Measurements from ENCODE around the gene OGFOD3.

DNA sequence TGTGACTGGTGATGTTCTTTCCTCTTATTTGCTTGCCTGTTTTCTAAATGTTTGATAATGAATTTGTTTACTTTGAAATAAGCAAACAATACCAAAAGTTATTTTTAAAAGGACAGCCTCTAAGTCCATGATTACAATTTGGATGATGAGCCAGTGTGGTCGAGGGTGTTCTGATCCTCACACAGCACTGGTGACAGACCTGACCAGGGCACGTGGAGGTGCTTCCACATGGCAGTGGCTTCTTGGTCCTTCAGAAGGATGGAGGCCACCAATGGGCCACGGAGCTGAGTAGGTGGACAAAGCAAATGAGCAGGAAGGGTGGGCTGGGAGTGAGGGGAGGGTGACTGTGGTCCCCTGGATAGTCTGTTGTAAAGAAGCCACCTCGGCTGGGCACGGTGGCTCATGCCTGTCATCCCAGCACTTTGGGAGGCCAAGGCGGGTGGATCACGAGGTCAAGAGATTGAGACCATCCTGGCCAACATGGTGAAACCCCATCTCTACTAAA is 63.5 kb downstream of the OGFOD3 start:
- TF ChIP-seq TCF12 (IDR thresholded peaks at IDR 0.05; ENCODE audit: low read depth) (no peak), FOXM1 (IDR thresholded peaks at IDR 0.05; ENCODE audit: borderline replicate concordance, low read depth) (no peak), ZBTB7A (IDR thresholded peaks at IDR 0.05; ENCODE audit: low read depth) (no peak), EP300 (IDR thresholded peaks at IDR 0.05; ENCODE audit: borderline replicate concordance) (no peak), NFIC (IDR thresholded peaks at IDR 0.05) (no peak), RAD21 (IDR thresholded peaks at IDR 0.05; ENCODE audit: low read depth) (no peak)
- TF ChIP-seq, protein P1, sequence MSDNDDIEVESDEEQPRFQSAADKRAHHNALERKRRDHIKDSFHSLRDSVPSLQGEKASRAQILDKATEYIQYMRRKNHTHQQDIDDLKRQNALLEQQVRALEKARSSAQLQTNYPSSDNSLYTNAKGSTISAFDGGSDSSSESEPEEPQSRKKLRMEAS (IDR thresholded peaks at IDR 0.05), result no peak
- TF ChIP-seq, protein P2, sequence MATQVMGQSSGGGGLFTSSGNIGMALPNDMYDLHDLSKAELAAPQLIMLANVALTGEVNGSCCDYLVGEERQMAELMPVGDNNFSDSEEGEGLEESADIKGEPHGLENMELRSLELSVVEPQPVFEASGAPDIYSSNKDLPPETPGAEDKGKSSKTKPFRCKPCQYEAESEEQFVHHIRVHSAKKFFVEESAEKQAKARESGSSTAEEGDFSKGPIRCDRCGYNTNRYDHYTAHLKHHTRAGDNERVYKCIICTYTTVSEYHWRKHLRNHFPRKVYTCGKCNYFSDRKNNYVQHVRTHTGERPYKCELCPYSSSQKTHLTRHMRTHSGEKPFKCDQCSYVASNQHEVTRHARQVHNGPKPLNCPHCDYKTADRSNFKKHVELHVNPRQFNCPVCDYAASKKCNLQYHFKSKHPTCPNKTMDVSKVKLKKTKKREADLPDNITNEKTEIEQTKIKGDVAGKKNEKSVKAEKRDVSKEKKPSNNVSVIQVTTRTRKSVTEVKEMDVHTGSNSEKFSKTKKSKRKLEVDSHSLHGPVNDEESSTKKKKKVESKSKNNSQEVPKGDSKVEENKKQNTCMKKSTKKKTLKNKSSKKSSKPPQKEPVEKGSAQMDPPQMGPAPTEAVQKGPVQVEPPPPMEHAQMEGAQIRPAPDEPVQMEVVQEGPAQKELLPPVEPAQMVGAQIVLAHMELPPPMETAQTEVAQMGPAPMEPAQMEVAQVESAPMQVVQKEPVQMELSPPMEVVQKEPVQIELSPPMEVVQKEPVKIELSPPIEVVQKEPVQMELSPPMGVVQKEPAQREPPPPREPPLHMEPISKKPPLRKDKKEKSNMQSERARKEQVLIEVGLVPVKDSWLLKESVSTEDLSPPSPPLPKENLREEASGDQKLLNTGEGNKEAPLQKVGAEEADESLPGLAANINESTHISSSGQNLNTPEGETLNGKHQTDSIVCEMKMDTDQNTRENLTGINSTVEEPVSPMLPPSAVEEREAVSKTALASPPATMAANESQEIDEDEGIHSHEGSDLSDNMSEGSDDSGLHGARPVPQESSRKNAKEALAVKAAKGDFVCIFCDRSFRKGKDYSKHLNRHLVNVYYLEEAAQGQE (IDR thresholded peaks at IDR 0.05; ENCODE audit: low read depth), result no peak
- TF ChIP-seq, protein P3, sequence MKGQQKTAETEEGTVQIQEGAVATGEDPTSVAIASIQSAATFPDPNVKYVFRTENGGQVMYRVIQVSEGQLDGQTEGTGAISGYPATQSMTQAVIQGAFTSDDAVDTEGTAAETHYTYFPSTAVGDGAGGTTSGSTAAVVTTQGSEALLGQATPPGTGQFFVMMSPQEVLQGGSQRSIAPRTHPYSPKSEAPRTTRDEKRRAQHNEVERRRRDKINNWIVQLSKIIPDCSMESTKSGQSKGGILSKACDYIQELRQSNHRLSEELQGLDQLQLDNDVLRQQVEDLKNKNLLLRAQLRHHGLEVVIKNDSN (IDR thresholded peaks at IDR 0.05), result no peak

All from Ishikawa (cell line).